Measurements from ENCODE around the gene GATA2. TPM values are rescaled to one million over a fixed set of nuclear protein-coding genes. Genes with fewer than 3 reads are reported as not detected.

The GATA2 gene
- total RNA-seq, 1 donor from 2014 or later = not detected

GRCh38 chr3:128532012-128532983, 39.3 kb upstream of the GATA2 start:
- Mint-ChIP-seq H3K27me3 (peaks cover 46% of the 10 kb centered on the region), H3K4me3 (no peak overlapping the region)
- POLR2A ChIA-PET = no interaction called here

GRCh38 chr3:128524374-128525299, 31.6 kb upstream of the GATA2 start:
- peaks cover 26% of the 10 kb centered on the region for H3K27me3 Mint-ChIP-seq
- CTCF ChIA-PET = no interaction called here
- no peak for DNase-seq
- no peak for TF ChIP-seq CTCF (IDR thresholded peaks at IDR 0.05)
- no peak for ATAC-seq (ENCODE audit: low read depth)
- H3K4me1 Mint-ChIP-seq = no peaks in the 10 kb centered on the region
- no peaks in the 10 kb centered on the region for H3K9me3 Mint-ChIP-seq
- H3K27ac Mint-ChIP-seq = no peak overlapping the region
- intact Hi-C loops (cut with micrococcal nuclease) = no loop called here
- H3K4me3 Mint-ChIP-seq = no peak overlapping the region
- POLR2A ChIA-PET = no interaction called here
- no peaks in the 10 kb centered on the region for H3K36me3 Mint-ChIP-seq (ENCODE audit: low read depth)

More at GRCh38 chr3:128532012-128532983, 39.3 kb upstream of the GATA2 start:
- Mint-ChIP-seq H3K9me3 (no peaks in the 10 kb centered on the region), H3K27ac (no peak overlapping the region), H3K36me3 (ENCODE audit: low read depth) (no peaks in the 10 kb centered on the region), H3K4me1 (no peaks in the 10 kb centered on the region)
- no peak for TF ChIP-seq CTCF (IDR thresholded peaks at IDR 0.05)
- CTCF ChIA-PET = no interaction called here
- no peak for ATAC-seq (ENCODE audit: low read depth)
- DNase-seq = no peak
- intact Hi-C loops (cut with micrococcal nuclease) = no loop called here

GRCh38 chr3:128523591-128523990, 30.6 kb upstream of the GATA2 start:
- intact Hi-C loops (cut with micrococcal nuclease) = no loop called here
- Mint-ChIP-seq H3K4me3 (no peak overlapping the region), H3K36me3 (ENCODE audit: low read depth) (no peaks in the 10 kb centered on the region), H3K4me1 (no peaks in the 10 kb centered on the region), H3K9me3 (no peaks in the 10 kb centered on the region), H3K27ac (no peak overlapping the region), H3K27me3 (peaks cover 30% of the 10 kb centered on the region)
- ChIA-PET CTCF (no interaction called here), POLR2A (no interaction called here)
- TF ChIP-seq CTCF (IDR thresholded peaks at IDR 0.05) = no peak
- DNase-seq (no peak), ATAC-seq (ENCODE audit: low read depth) (no peak)

GRCh38 chr3:128521715-128522114, 28.7 kb upstream of the GATA2 start:
- no peaks in the 10 kb centered on the region for H3K9me3 Mint-ChIP-seq
- DNase-seq (no peak), ATAC-seq (ENCODE audit: low read depth) (no peak)
- peaks cover 28% of the 10 kb centered on the region for H3K27me3 Mint-ChIP-seq
- no peak overlapping the region for H3K4me3 Mint-ChIP-seq
- H3K36me3 Mint-ChIP-seq (ENCODE audit: low read depth) = no peaks in the 10 kb centered on the region
- CTCF ChIA-PET = no interaction called here
- no peak for TF ChIP-seq CTCF (IDR thresholded peaks at IDR 0.05)
- intact Hi-C loops (cut with micrococcal nuclease) = no loop called here
- no peaks in the 10 kb centered on the region for H3K4me1 Mint-ChIP-seq
- no peak overlapping the region for H3K27ac Mint-ChIP-seq
- POLR2A ChIA-PET = no interaction called here

Data from activated B cell treated with CpG ODN at 0.5 μM for 24 hours (primary cell).